Kidney (tissue), 14 donors: ENCODE measurements around the gene PXYLP1. TPM values are rescaled to one million over a fixed set of nuclear protein-coding genes. Genes with fewer than 3 reads are reported as not detected.

ENCODE experiments used
- DNase-seq, 5 donors: peaks; one replicate each; pipeline ENCODE4 v3.0.0-alpha.2; 2013 to 2020
- FAIRE-seq: peaks from 2 replicates; lab custom pipeline; 2012; peaks lifted over from hg19 to GRCh38; lab: Jason Lieb, UNC
- H3K27ac ChIP-seq, 2 donors: one replicate each; pipeline ENCODE4 v1.7.0; 2013; ENCODE audit warnings: low read depth in 2 of 2, low read length in 2 of 2, inconsistent platforms in 1 of 2
- H3K27me3 ChIP-seq: one replicate; pipeline ENCODE4 v1.7.1; 2013; ENCODE audit warnings: low read length, inconsistent platforms; ENCODE audit not compliant: control insufficient read depth, insufficient read depth
- H3K36me3 ChIP-seq, 3 donors: one replicate each; pipeline versions ENCODE4 v1.7.0 to v1.7.1; 2013; ENCODE audit warnings: low read length in 3 of 3, control low read depth in 1 of 3, inconsistent platforms in 1 of 3; ENCODE audit not compliant: insufficient read depth in 3 of 3, control insufficient read depth in 2 of 3
- H3K4me1 ChIP-seq, 3 donors: one replicate each; pipeline versions ENCODE4 v1.7.0 to v1.7.1; 2013; ENCODE audit warnings: low read length in 3 of 3, inconsistent platforms in 1 of 3, low read depth in 1 of 3; ENCODE audit not compliant: control insufficient read depth in 2 of 3, insufficient read depth in 2 of 3
- H3K4me3 ChIP-seq, 3 donors: one replicate each; pipeline versions ENCODE4 v1.7.0 to v1.8.1; 2013; ENCODE audit warnings: low read length in 3 of 3, control low read depth in 1 of 3, inconsistent platforms in 1 of 3
- H3K9ac ChIP-seq, 3 donors: one replicate each; pipeline versions ENCODE4 v1.7.0 to v1.7.1; 2013; ENCODE audit warnings: low read length in 3 of 3, control low read depth in 1 of 3, inconsistent platforms in 1 of 3
- H3K9me3 ChIP-seq, 3 donors: one replicate each; pipeline versions ENCODE4 v1.7.0 to v1.7.1; 2013; ENCODE audit warnings: low read length in 3 of 3, control low read depth in 1 of 3, inconsistent platforms in 1 of 3; ENCODE audit not compliant: control insufficient read depth in 2 of 3, insufficient read depth in 1 of 3
- CTCF ChIP-seq: IDR thresholded peaks from 3 replicates; pipeline ENCODE4 v1.5.1; 2012; ENCODE audit warnings: mild to moderate bottlenecking, moderate library complexity, borderline replicate concordance; ENCODE audit not compliant: insufficient read depth; ENCODE audit errors: extremely low read depth
- intact Hi-C: fragments of 100-400 bp; cut with DNase I; formaldehyde crosslinking; loops from one replicate; pipeline ENCODE4 v1.11.1; 2022
- polyA plus RNA-seq: library from polyadenylated mRNA; stranded (reverse); fragments of 350-450 nt; fragmentation: Illumina TruSeq; extraction: RNeasy Lipid Tissue Mini Kit (QIAGEN cat#74804); gene quantifications from one replicate; pipeline ENCODE4 v1.2.3, GENCODE V29; 2014; ENCODE audit warnings: low read depth, low replicate concordance; ENCODE audit not compliant: insufficient read depth
- total RNA-seq: library from RNA; stranded (reverse); fragmentation: NEBNext Ultra II Directional; extraction: Animal tissue kit (Norgen Biotek cat#: 25700); gene quantifications from one replicate; pipeline ENCODE4 v1.2.1, GENCODE V29; 2021
- donor health status: control.
- donor health status: control.
- donor health status: control.
- donor health status: control.
- donor health status: control.
- donor health status: DM: yes; HTN: yes; CAD: no.
- donor health status: Normal renal cell carcinoma (clear cell type).

Gene PXYLP1
- total and polyA plus RNA-seq, 2 donors from 2014 or later, result 5.4 to 11.9 TPM

GRCh38 chr3:141279077-141279967 lies 47.7 kb downstream of the PXYLP1 start:
- DNase-seq (peak in 2 of 5 donors; percentile 35 to 51), FAIRE-seq (no peak)
- no peak overlapping the region for H3K27ac ChIP-seq

GRCh38 chr3:141280086-141280485 lies 48.5 kb downstream of the PXYLP1 start:
- no peaks in the 10 kb centered on the region for H3K27me3 ChIP-seq
- H3K4me3 ChIP-seq, result no peak overlapping the region
- FAIRE-seq (no peak), DNase-seq (no peak)
- no peak overlapping the region for H3K9ac ChIP-seq
- peaks cover 0 to 5% (median 0%) of the 10 kb centered on the region in 3 donors for H3K36me3 ChIP-seq
- no peak overlapping the region for H3K27ac ChIP-seq
- H3K4me1 ChIP-seq, result no peaks in the 10 kb centered on the region
- TF ChIP-seq CTCF, result no peak
- intact Hi-C loops, result no loop called here
- no peaks in the 10 kb centered on the region for H3K9me3 ChIP-seq

More at GRCh38 chr3:141279077-141279967, 47.7 kb downstream of the PXYLP1 start:
- Histone ChIP-seq H3K27me3 (no peaks in the 10 kb centered on the region), H3K36me3 (peaks cover 0 to 5% (median 0%) of the 10 kb centered on the region in 3 donors), H3K4me3 (no peak overlapping the region), H3K9ac (no peak overlapping the region), H3K9me3 (no peaks in the 10 kb centered on the region), H3K4me1 (no peaks in the 10 kb centered on the region)
- peak; percentile 62 for TF ChIP-seq CTCF
- intact Hi-C loops, result no loop called here

- H3K27me3 ChIP-seq, result no peaks in the 10 kb centered on the region
- DNase-seq (no peak), FAIRE-seq (no peak)
- no peak overlapping the region for H3K9ac ChIP-seq
- peaks cover 0 to 5% (median 0%) of the 10 kb centered on the region in 3 donors for H3K36me3 ChIP-seq
- no peaks in the 10 kb centered on the region for H3K9me3 ChIP-seq
- no peak overlapping the region for H3K27ac ChIP-seq
- H3K4me1 ChIP-seq, result no peaks in the 10 kb centered on the region
- intact Hi-C loops, result no loop called here
- TF ChIP-seq CTCF, result no peak
- H3K4me3 ChIP-seq, result no peak overlapping the region
Observed at GRCh38 chr3:141280690-141281089, 49.1 kb downstream of the PXYLP1 start.
